ENCODE results near the gene FADS6. TPM values are rescaled to one million over a fixed set of nuclear protein-coding genes. Genes with fewer than 3 reads are reported as not detected.

Gene FADS6
- total and polyA plus RNA-seq, 2 of the 13 experiments (the other 11 are each of a cell fraction or from before 2014, with no cell fraction given) = 0.11 TPM

DNA sequence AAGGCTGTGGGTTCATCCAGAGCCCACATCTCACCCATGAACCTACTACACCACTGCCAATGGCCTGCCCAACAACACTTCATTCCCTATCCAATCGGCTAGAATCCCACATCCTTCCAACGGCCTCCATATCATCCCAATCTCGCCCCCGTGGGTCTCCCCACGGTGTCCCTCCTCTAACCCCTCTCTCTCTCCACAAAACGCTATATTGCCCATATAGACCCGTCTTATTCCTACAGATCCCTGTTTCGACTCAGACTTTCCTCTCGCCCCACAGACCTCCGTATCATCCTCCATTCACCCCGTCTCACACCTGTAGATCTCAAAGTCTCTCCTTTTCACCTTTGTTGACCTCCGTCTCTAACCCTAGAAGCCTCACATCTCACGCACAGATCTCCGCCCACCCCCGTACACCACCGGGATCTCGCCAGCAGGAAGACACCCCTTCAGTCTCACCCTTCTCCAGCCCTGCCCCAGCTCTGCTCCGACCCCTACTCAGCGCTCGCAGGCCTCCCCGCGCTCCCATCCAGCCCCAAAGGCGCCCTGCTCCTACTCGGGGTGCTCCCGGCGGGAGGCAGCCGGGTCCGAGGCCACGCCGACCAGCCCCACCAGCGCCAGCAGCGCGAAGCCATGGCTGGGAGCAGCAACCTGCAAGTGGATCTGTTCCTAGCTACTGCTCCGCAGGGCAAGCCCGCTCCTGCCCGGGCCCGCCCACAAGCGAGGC, 21.0 kb downstream of the FADS6 start, which contains the start of gene FDXR (continued):
- no peak for TF ChIP-seq HNRNPUL1 (IDR thresholded peaks at IDR 0.05; ENCODE audit: low read depth, low read length)
- TF ChIP-seq ZFP62 (CRISPR knock-in tag; IDR thresholded peaks at IDR 0.05) = no peak
- no peak for TF ChIP-seq ZNF235 (CRISPR knock-in tag; IDR thresholded peaks at IDR 0.05; ENCODE audit: borderline replicate concordance)
- TF ChIP-seq ZNF724P (CRISPR knock-in tag; IDR thresholded peaks at IDR 0.05; ENCODE audit: borderline replicate concordance) = 0 out of 2 replicates have a peak, but pooled peaks have one; percentile 56
- TF ChIP-seq KDM2A (CRISPR knock-in tag; IDR thresholded peaks at IDR 0.05; ENCODE audit: borderline replicate concordance, low read depth) = peak; percentile 65
- peak; percentile 76; the same call in 1 of the 2 replicates for TF ChIP-seq SMYD3 (CRISPR knock-in tag; IDR thresholded peaks at IDR 0.05)
- TF ChIP-seq FOXK2 (IDR thresholded peaks at IDR 0.05) = no peak
- TF ChIP-seq GABPB1 (CRISPR knock-in tag; IDR thresholded peaks at IDR 0.05) = peak; percentile 73; the same call in 1 of the 2 replicates
- TF ChIP-seq, protein P1, sequence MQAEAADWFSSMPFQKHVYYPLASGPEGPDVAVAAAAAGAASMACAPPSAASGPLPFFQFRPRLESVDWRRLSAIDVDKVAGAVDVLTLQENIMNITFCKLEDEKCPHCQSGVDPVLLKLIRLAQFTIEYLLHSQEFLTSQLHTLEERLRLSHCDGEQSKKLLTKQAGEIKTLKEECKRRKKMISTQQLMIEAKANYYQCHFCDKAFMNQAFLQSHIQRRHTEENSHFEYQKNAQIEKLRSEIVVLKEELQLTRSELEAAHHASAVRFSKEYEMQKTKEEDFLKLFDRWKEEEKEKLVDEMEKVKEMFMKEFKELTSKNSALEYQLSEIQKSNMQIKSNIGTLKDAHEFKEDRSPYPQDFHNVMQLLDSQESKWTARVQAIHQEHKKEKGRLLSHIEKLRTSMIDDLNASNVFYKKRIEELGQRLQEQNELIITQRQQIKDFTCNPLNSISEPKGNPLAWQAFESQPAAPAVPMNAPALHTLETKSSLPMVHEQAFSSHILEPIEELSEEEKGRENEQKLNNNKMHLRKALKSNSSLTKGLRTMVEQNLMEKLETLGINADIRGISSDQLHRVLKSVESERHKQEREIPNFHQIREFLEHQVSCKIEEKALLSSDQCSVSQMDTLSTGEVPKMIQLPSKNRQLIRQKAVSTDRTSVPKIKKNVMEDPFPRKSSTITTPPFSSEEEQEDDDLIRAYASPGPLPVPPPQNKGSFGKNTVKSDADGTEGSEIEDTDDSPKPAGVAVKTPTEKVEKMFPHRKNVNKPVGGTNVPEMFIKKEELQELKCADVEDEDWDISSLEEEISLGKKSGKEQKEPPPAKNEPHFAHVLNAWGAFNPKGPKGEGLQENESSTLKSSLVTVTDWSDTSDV (CRISPR knock-in tag; IDR thresholded peaks at IDR 0.05) = 0 out of 2 replicates have a peak, but pooled peaks have one; percentile 76
- no peak for TF ChIP-seq MIXL1 (CRISPR knock-in tag; IDR thresholded peaks at IDR 0.05)
- TF ChIP-seq JUND (CRISPR knock-in tag; IDR thresholded peaks at IDR 0.05) = no peak
- TF ChIP-seq ZNF251 (CRISPR knock-in tag; IDR thresholded peaks at IDR 0.05) = no peak
- peak; percentile 93 for TF ChIP-seq BRD4 (CRISPR knock-in tag; IDR thresholded peaks at IDR 0.05)
- TF ChIP-seq RBM22 (optimal IDR thresholded peaks at IDR 0.05; ENCODE audit: low read length) = no peak
- TF ChIP-seq, protein P2, sequence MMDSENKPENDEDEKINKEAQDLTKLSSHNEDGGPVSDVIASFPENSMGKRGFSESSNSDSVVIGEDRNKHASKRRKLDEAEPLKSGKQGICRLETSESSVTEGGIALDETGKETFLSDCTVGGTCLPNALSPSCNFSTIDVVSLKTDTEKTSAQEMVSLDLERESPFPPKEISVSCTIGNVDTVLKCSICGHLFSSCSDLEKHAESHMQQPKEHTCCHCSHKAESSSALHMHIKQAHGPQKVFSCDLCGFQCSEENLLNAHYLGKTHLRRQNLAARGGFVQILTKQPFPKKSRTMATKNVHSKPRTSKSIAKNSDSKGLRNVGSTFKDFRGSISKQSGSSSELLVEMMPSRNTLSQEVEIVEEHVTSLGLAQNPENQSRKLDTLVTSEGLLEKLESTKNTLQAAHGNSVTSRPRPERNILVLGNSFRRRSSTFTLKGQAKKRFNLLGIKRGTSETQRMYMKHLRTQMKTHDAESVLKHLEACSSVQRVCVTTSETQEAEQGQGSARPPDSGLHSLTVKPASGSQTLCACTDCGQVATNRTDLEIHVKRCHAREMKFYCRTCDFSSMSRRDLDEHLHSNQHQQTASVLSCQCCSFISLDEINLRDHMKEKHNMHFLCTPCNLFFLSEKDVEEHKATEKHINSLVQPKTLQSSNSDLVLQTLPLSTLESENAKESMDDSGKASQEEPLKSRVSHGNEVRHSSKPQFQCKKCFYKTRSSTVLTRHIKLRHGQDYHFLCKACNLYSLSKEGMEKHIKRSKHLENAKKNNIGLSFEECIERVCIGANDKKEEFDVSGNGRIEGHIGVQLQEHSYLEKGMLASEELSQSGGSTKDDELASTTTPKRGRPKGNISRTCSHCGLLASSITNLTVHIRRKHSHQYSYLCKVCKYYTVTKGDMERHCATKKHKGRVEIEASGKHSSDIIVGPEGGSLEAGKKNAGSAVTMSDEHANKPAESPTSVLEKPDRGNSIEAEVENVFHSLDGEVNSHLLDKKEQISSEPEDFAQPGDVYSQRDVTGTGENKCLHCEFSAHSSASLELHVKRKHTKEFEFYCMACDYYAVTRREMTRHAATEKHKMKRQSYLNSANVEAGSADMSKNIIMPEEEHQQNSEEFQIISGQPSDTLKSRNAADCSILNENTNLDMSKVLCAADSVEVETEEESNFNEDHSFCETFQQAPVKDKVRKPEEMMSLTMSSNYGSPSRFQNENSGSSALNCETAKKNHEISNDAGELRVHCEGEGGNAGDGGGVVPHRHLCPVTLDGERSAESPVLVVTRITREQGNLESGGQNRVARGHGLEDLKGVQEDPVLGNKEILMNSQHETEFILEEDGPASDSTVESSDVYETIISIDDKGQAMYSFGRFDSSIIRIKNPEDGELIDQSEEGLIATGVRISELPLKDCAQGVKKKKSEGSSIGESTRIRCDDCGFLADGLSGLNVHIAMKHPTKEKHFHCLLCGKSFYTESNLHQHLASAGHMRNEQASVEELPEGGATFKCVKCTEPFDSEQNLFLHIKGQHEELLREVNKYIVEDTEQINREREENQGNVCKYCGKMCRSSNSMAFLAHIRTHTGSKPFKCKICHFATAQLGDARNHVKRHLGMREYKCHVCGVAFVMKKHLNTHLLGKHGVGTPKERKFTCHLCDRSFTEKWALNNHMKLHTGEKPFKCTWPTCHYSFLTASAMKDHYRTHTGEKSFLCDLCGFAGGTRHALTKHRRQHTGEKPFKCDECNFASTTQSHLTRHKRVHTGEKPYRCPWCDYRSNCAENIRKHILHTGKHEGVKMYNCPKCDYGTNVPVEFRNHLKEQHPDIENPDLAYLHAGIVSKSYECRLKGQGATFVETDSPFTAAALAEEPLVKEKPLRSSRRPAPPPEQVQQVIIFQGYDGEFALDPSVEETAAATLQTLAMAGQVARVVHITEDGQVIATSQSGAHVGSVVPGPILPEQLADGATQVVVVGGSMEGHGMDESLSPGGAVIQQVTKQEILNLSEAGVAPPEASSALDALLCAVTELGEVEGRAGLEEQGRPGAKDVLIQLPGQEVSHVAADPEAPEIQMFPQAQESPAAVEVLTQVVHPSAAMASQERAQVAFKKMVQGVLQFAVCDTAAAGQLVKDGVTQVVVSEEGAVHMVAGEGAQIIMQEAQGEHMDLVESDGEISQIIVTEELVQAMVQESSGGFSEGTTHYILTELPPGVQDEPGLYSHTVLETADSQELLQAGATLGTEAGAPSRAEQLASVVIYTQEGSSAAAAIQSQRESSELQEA (CRISPR knock-in tag; IDR thresholded peaks at IDR 0.05; ENCODE audit: not compliant biosample characterization) = peak; percentile 94
- TF ChIP-seq ZNF460 (CRISPR knock-in tag; IDR thresholded peaks at IDR 0.05; ENCODE audit: borderline replicate concordance) = no peak
- TF ChIP-seq, protein P3, sequence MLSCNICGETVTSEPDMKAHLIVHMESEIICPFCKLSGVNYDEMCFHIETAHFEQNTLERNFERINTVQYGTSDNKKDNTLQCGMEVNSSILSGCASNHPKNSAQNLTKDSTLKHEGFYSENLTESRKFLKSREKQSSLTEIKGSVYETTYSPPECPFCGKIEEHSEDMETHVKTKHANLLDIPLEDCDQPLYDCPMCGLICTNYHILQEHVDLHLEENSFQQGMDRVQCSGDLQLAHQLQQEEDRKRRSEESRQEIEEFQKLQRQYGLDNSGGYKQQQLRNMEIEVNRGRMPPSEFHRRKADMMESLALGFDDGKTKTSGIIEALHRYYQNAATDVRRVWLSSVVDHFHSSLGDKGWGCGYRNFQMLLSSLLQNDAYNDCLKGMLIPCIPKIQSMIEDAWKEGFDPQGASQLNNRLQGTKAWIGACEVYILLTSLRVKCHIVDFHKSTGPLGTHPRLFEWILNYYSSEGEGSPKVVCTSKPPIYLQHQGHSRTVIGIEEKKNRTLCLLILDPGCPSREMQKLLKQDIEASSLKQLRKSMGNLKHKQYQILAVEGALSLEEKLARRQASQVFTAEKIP (CRISPR knock-in tag; IDR thresholded peaks at IDR 0.05; ENCODE audit: borderline replicate concordance) = no peak
- peak; percentile 82 for TF ChIP-seq SNAPC2 (CRISPR knock-in tag; IDR thresholded peaks at IDR 0.05)
